HUES6 (cell line): ENCODE measurements around the gene OR52E2.

Source experiments
- H3K27ac ChIP-seq: 2 replicates; pipeline ENCODE4 v1.7.0; 2013; ENCODE audit warnings: low read depth, mild to moderate bottlenecking, low read length, inconsistent platforms
- H3K27me3 ChIP-seq: 2 replicates; pipeline ENCODE4 v1.6.1; 2013; ENCODE audit warnings: low read length; ENCODE audit not compliant: control insufficient read depth, insufficient read depth
- H3K36me3 ChIP-seq: 2 replicates; pipeline ENCODE4 v1.6.1; 2013; ENCODE audit warnings: low read length; ENCODE audit not compliant: control insufficient read depth, insufficient read depth
- H3K4me1 ChIP-seq: 2 replicates; pipeline ENCODE4 v1.6.1; 2013; ENCODE audit warnings: low read length; ENCODE audit not compliant: control insufficient read depth, insufficient read depth
- H3K4me3 ChIP-seq: 2 replicates; pipeline ENCODE4 v1.5.1; 2013; ENCODE audit warnings: low read depth, low read length
- H3K9ac ChIP-seq: one replicate; pipeline ENCODE4 v1.6.1; 2013; ENCODE audit warnings: mild to moderate bottlenecking, low read length
- H3K9me3 ChIP-seq: 2 replicates; pipeline ENCODE4 v1.6.1; 2013; ENCODE audit warnings: low read depth, low read length; ENCODE audit not compliant: control insufficient read depth, insufficient read depth

OR52E2 gene

DNA sequence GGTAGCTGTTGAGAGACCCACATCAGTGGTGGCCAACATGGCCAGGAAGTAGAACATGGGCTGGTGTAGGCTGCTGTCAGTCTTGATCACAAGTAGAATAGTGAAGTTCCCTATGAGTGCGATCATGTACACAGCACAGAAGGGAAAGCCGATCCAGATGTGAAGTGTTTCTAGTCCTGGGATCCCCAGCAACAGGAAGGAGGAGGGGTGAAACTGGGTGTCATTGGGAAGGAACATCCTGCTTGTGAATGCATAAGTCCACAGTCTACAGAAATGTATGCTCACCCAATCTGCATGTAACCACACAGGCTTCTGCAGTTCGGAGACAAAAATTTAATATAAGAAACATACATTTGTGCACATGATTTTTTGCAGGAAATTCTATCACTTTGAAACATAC is at the start of gene OR52E2:
Gene OR52E2 (minus strand): TSS at position 237 of the 400 bp plus-strand sequence. CDS start 0 bp downstream, at position 237.
- H3K27me3 ChIP-seq, result no peaks in the 10 kb centered on the region
- no peaks in the 10 kb centered on the region for H3K9me3 ChIP-seq
- H3K4me3 ChIP-seq, result no peak within 1 kb of the TSS
- no peak within 1 kb of the TSS for H3K9ac ChIP-seq
- no peaks in the 10 kb centered on the region for H3K4me1 ChIP-seq
- H3K27ac ChIP-seq, result no peak within 1 kb of the TSS
- no peaks in the 10 kb centered on the region for H3K36me3 ChIP-seq

DNA sequence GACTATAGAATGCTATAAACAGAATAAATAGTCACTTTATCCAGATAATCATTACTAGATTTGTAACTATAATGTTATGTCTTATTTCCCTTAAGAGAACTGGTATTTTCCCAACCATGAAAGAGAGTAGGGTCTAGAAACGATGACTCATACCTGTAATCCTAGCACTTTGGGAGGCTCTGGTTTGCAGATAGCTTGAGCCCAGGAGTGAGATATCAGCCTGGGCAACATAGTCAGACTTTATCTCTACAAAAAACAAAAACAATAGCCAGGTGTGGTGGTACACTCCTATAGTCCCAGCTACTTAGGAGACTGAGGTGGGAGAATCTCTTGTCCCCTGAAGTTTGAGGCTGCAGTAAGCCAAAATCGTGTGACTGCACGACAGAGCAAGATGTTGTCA is 47.9 kb upstream of the OR52E2 start:
- H3K27me3 ChIP-seq, result no peaks in the 10 kb centered on the region
- H3K36me3 ChIP-seq, result no peaks in the 10 kb centered on the region
- no peak overlapping the region for H3K27ac ChIP-seq
- no peak overlapping the region for H3K4me3 ChIP-seq
- no peak overlapping the region for H3K9ac ChIP-seq
- H3K4me1 ChIP-seq, result peaks cover 5% of the 10 kb centered on the region; the same call in 1 of the 2 replicates
- H3K9me3 ChIP-seq, result no peaks in the 10 kb centered on the region

DNA sequence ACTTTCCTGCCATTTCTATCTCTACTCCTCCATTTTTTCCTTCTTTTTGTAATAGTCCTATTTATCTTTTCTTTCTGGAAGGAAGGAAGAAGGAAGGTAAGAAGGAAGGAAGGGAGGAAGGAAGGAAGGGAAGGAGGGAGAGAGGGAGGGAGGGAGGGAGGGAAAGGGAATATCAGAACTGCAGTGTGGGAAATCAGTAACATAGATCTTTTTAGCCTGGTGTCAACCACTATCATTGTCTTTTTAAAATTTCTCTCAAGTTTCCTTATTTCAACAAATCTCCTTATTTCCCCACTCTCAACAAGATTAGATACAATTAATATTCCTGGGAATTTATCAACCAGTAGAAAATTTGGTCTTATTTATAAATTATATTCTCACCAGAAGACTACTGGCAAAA is 43.6 kb upstream of the OR52E2 start:
- Histone ChIP-seq H3K9me3 (no peaks in the 10 kb centered on the region), H3K27me3 (no peaks in the 10 kb centered on the region), H3K4me3 (no peak overlapping the region), H3K27ac (no peak overlapping the region), H3K36me3 (no peaks in the 10 kb centered on the region), H3K4me1 (peaks cover 5% of the 10 kb centered on the region; the same call in 1 of the 2 replicates), H3K9ac (no peak overlapping the region)

DNA sequence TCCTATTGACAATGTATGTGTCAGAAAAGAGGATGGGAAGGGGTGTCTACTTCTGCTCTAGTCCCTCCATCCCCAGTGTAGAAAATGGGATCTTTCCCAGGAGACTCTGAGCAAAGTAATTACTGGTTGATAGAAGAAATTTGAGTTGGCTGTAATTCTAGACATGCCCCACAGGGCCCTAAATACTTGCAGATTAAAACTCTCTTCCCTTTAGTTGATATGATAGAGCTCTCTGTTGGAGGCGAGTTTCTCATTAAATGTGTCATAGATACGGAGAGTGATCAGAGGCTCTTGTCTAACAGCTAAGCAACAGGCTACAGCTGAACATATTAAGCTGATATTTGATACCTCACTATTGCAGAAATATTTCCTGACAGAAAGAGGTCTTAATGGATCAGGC is 42.8 kb upstream of the OR52E2 start:
- H3K4me1 ChIP-seq, result peaks cover 2% of the 10 kb centered on the region; the same call in 1 of the 2 replicates
- H3K4me3 ChIP-seq, result no peak overlapping the region
- H3K27ac ChIP-seq, result no peak overlapping the region
- H3K36me3 ChIP-seq, result no peaks in the 10 kb centered on the region
- no peaks in the 10 kb centered on the region for H3K27me3 ChIP-seq
- no peaks in the 10 kb centered on the region for H3K9me3 ChIP-seq
- H3K9ac ChIP-seq, result no peak overlapping the region

DNA sequence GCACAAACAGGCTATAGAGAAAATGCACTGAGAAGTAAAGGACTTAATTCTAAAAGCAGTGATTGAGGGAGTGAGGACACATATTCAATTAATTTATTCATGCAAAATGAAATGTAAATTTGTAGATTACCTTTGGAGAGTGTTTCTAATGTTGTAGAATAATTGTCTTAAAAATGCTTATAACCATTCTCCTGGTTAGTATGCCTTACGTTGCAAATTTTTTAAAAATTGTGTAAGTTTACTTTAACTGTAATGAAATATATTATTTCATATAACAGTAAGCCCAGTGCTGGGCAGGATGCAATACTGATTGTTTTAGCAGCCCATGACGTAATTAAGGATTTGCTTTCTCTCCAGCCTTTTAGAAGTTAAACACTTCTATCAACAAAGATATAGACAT is 36.6 kb upstream of the OR52E2 start:
- Histone ChIP-seq H3K9ac (no peak overlapping the region), H3K27ac (no peak overlapping the region), H3K27me3 (no peaks in the 10 kb centered on the region), H3K9me3 (no peaks in the 10 kb centered on the region), H3K4me1 (no peaks in the 10 kb centered on the region), H3K36me3 (no peaks in the 10 kb centered on the region), H3K4me3 (no peak overlapping the region)

DNA sequence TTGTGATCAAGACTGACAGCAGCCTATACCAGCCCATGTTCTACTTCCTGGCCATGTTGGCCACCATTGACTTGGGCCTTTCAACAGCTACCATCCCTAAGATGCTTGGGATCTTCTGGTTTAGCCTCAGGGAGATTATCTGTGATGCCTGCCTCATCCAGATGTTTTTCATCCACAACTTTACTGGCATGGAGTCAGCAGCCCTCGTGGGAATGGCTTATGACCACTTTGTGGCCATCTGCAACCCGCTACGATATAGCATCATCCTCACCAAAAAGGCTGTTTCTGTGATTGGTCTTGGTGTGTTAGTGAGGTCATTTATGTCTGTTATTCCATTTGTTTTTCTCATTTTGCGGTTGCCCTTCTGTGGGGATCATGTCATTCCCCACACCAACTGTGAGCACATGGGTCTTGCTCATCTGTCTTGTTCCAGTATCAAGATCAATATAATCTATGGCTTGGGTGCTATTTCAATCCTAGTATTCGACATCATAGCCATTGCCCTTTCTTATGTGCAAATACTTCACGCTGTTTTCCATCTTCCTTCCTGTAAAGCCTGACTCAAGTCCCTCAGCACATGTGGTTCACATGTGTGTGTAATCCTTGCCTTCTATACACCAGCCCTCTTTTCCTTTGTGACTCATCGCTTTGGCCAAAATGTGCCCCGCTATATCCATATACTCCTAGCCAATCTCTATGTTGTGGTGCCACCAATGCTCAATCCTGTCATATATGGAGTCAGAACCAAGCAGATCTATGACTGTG is 33.6 kb upstream of the OR52E2 start:
- Histone ChIP-seq H3K9me3 (no peaks in the 10 kb centered on the region), H3K27me3 (no peaks in the 10 kb centered on the region), H3K27ac (no peak overlapping the region), H3K4me1 (no peaks in the 10 kb centered on the region), H3K36me3 (no peaks in the 10 kb centered on the region), H3K4me3 (no peak overlapping the region), H3K9ac (no peak overlapping the region)

DNA sequence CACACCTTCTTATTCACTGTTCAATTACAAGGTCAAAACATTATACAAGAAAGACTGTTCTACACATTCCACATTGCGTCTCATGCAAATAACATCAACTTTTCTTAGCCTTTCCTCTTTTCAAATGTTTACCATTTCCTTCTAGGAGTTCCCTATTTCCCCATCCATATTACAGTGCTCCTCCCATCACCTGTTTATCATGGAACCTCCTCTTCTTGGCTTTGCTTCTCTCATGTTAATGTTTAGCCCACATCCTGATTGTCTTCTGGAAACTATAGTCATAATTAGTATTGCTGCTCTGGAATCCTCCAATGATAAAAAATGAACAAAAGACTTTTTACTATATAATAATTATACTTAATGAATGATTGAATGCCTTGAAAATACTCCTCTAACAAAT is 31.2 kb upstream of the OR52E2 start:
- no peaks in the 10 kb centered on the region for H3K27me3 ChIP-seq
- H3K4me1 ChIP-seq, result no peaks in the 10 kb centered on the region
- no peaks in the 10 kb centered on the region for H3K36me3 ChIP-seq
- no peak overlapping the region for H3K4me3 ChIP-seq
- no peaks in the 10 kb centered on the region for H3K9me3 ChIP-seq
- H3K9ac ChIP-seq, result no peak overlapping the region
- H3K27ac ChIP-seq, result no peak overlapping the region

DNA sequence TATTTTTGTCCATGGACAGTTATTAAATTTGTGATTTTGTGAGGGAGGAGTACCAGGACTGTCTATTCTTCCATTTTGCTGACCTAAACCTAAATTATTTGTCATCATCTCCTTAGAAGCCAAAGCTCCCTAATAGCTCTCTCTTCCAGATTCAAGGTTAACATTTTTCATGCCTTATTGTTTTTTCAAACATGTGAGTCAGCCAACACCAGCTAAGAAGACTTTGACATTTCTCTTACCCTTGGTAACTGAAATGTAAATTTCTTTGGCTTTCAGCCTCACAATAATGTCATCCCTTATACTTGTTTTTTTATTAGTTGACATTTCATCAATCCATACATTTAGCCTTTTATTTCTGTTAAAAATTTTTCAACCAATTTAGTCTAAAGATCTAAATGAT is 29.1 kb upstream of the OR52E2 start:
- Histone ChIP-seq H3K27ac (no peak overlapping the region), H3K4me1 (no peaks in the 10 kb centered on the region), H3K4me3 (no peak overlapping the region), H3K9me3 (no peaks in the 10 kb centered on the region), H3K27me3 (no peaks in the 10 kb centered on the region), H3K9ac (no peak overlapping the region), H3K36me3 (no peaks in the 10 kb centered on the region)

DNA sequence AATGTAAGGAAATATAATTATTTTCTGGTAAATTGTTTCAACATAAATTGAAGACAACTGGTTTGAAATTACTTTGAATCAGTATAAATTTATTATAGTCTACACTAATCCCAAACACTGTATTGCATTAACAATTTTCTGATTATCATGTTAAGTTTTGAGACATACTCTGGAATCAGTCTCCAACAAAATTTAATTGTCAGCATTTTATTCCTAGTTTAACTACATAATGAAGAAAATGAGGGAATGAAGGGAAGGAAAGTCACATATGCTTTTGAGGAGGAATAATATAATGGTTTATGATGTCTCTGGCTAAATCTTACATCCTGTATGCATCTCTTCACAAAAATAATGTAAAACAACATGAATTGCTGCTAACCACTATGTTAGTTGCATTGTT is 24.2 kb upstream of the OR52E2 start:
- H3K9ac ChIP-seq, result no peak overlapping the region
- H3K27me3 ChIP-seq, result no peaks in the 10 kb centered on the region
- no peaks in the 10 kb centered on the region for H3K36me3 ChIP-seq
- H3K4me3 ChIP-seq, result no peak overlapping the region
- no peak overlapping the region for H3K27ac ChIP-seq
- no peaks in the 10 kb centered on the region for H3K9me3 ChIP-seq
- no peaks in the 10 kb centered on the region for H3K4me1 ChIP-seq

DNA sequence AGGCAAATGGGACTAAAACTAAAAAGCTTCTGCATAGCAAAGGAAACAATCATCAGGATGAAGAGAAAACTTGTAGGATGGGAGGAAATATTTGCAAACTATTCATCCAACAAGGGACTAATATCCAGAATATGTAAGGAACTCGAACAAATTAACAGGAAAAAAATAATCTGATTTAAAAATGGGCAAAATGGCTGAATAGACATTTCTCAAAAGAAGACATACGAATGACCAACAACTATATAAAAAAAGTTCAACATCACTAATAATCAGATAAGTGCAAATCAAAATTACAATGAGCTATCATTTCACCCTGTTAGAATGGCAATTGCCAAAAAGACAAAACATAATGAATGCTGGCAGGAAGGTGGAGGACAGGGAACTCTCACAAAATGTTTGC is 22.0 kb upstream of the OR52E2 start:
- Histone ChIP-seq H3K27me3 (no peaks in the 10 kb centered on the region), H3K4me3 (no peak overlapping the region), H3K9ac (no peak overlapping the region), H3K36me3 (no peaks in the 10 kb centered on the region), H3K9me3 (no peaks in the 10 kb centered on the region), H3K27ac (no peak overlapping the region), H3K4me1 (no peaks in the 10 kb centered on the region)

DNA sequence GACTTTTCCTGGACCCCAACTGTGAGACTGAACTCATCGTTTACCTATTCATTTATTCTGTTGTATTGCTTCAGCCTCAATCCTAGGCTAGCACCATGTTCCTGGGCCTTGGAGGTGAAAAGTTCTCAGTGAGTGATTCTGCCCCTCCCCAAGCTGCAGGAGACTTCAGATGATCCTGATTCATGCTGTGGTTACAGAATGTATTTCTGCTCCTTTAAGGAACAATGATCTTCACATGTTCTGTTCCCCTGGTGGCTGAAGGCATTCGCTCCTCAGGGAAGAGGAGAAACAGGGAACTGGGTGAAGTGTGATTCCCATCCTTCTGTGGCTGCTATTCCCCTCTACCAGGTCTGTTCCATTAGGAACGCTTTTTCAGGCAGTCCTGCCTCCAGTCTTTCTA is 12.4 kb upstream of the OR52E2 start:
- Histone ChIP-seq H3K9ac (no peak overlapping the region), H3K27ac (no peak overlapping the region), H3K4me1 (no peaks in the 10 kb centered on the region), H3K4me3 (no peak overlapping the region), H3K27me3 (no peaks in the 10 kb centered on the region), H3K36me3 (no peaks in the 10 kb centered on the region), H3K9me3 (no peaks in the 10 kb centered on the region)
